Peyer's patch (tissue), 4 donors: ENCODE results near the gene TINCR. TPM values are rescaled to one million over a fixed set of nuclear protein-coding genes. Genes with fewer than 3 reads are reported as not detected.

Experiments
- DNase-seq, 3 donors: peaks; one replicate each; pipeline ENCODE4 v3.0.0-alpha.2; 2017 to 2019
- H3K27ac ChIP-seq, 4 donors: fragments of 200-600 bp; sonication (generic); one replicate each; pipeline ENCODE4 v1.5.1; 2016 to 2019
- H3K27me3 ChIP-seq, 2 donors: fragments of 200-600 bp; sonication (generic); one replicate each; pipeline ENCODE4 v1.5.1; 2019
- H3K36me3 ChIP-seq, 3 donors: fragments of 200-600 bp; sonication (generic); one replicate each; pipeline ENCODE4 v1.5.1; 2016 to 2019
- H3K4me1 ChIP-seq, 4 donors: fragments of 200-600 bp; sonication (generic); one replicate each; pipeline ENCODE4 v1.5.1; 2016 to 2019
- H3K4me3 ChIP-seq, 4 donors: fragments of 200-600 bp; sonication (generic); 1 replicate in 3 of 4; 2 replicates in 1 of 4; pipeline ENCODE4 v1.5.1; 2016 to 2019; ENCODE audit warnings: mild to moderate bottlenecking in 1 of 4
- H3K9me3 ChIP-seq, 4 donors: fragments of 200-600 bp; sonication (generic); one replicate each; pipeline ENCODE4 v1.5.1; 2016 to 2019; ENCODE audit warnings: mild to moderate bottlenecking in 1 of 4
- CTCF ChIP-seq, 6 experiments: fragments of 450-650 bp in 4 of 6; fragments of 200-600 bp in 2 of 6; sonication (generic) in 1 of 6; IDR thresholded peaks; one replicate each; pipeline ENCODE4 v1.5.1; 2017 to 2019; ENCODE audit warnings: antibody characterized with exemption in 6 of 6, mild to moderate bottlenecking in 3 of 6, moderate library complexity in 1 of 6
- POLR2A ChIP-seq, 2 donors: fragments of 450-650 bp; IDR thresholded peaks; one replicate each; pipeline ENCODE4 v1.5.1; 2017; ENCODE audit warnings: antibody characterized with exemption in 2 of 2, mild to moderate bottlenecking in 2 of 2, moderate library complexity in 2 of 2
- total RNA-seq, 4 donors: library from RNA; depleted of rRNA; stranded (reverse); fragments of >200 nt; gene quantifications; one replicate each; pipeline ENCODE4 v1.1.0, GENCODE V29; 2016

The TINCR gene
- total RNA-seq, 4 donors from 2014 or later = 0.67 to 2.6 (median 1.2) TPM; not detected in 1

- H3K27ac ChIP-seq = no peak overlapping the region
- no peaks in the 10 kb centered on the region for H3K4me1 ChIP-seq
- no peak overlapping the region for H3K4me3 ChIP-seq
- no peaks in the 10 kb centered on the region for H3K36me3 ChIP-seq
- no peak for TF ChIP-seq CTCF (IDR thresholded peaks at IDR 0.05)
- no peak for TF ChIP-seq POLR2A (IDR thresholded peaks at IDR 0.05)
- H3K9me3 ChIP-seq = no peaks in the 10 kb centered on the region
- H3K27me3 ChIP-seq = no peaks in the 10 kb centered on the region
- DNase-seq = no peak
These were observed 13.9 kb downstream of the TINCR start for GRCh38 chr19:5553892-5554291.

GRCh38 chr19:5547881-5548280, 19.9 kb downstream of the TINCR start:
- Histone ChIP-seq H3K4me3 (no peak overlapping the region), H3K27ac (no peak overlapping the region), H3K27me3 (no peaks in the 10 kb centered on the region), H3K9me3 (no peaks in the 10 kb centered on the region), H3K36me3 (no peaks in the 10 kb centered on the region), H3K4me1 (no peaks in the 10 kb centered on the region)
- TF ChIP-seq CTCF (IDR thresholded peaks at IDR 0.05) = peak in 4 of 6 experiments; percentile 32 to 58 (median 56)
- no peak for TF ChIP-seq POLR2A (IDR thresholded peaks at IDR 0.05)
- peak in 2 of 3 donors; percentile 50 to 56 for DNase-seq

- Histone ChIP-seq H3K4me3 (no peak overlapping the region), H3K4me1 (no peaks in the 10 kb centered on the region), H3K27me3 (no peaks in the 10 kb centered on the region), H3K36me3 (no peaks in the 10 kb centered on the region), H3K27ac (no peak overlapping the region), H3K9me3 (no peaks in the 10 kb centered on the region)
- no peak for DNase-seq
- no peak for TF ChIP-seq CTCF (IDR thresholded peaks at IDR 0.05)
- no peak for TF ChIP-seq POLR2A (IDR thresholded peaks at IDR 0.05)
These were observed 21.8 kb downstream of the TINCR start for GRCh38 chr19:5545984-5546383.

GRCh38 chr19:5545051-5545450, 22.7 kb downstream of the TINCR start:
- no peaks in the 10 kb centered on the region for H3K27me3 ChIP-seq
- no peak overlapping the region for H3K27ac ChIP-seq
- H3K4me1 ChIP-seq = no peaks in the 10 kb centered on the region
- H3K4me3 ChIP-seq = no peak overlapping the region
- TF ChIP-seq POLR2A (IDR thresholded peaks at IDR 0.05) = no peak
- no peak for TF ChIP-seq CTCF (IDR thresholded peaks at IDR 0.05)
- H3K9me3 ChIP-seq = no peaks in the 10 kb centered on the region
- no peaks in the 10 kb centered on the region for H3K36me3 ChIP-seq
- no peak for DNase-seq

- Histone ChIP-seq H3K4me3 (no peak overlapping the region), H3K27ac (no peak overlapping the region), H3K4me1 (no peaks in the 10 kb centered on the region), H3K9me3 (no peaks in the 10 kb centered on the region), H3K36me3 (no peaks in the 10 kb centered on the region), H3K27me3 (no peaks in the 10 kb centered on the region)
- no peak for DNase-seq
- no peak for TF ChIP-seq CTCF (IDR thresholded peaks at IDR 0.05)
- no peak for TF ChIP-seq POLR2A (IDR thresholded peaks at IDR 0.05)
These were observed 25.1 kb downstream of the TINCR start for GRCh38 chr19:5542665-5543064.

GRCh38 chr19:5541456-5541855, 26.3 kb downstream of the TINCR start:
- Histone ChIP-seq H3K4me1 (no peaks in the 10 kb centered on the region), H3K27ac (no peak overlapping the region), H3K27me3 (no peaks in the 10 kb centered on the region), H3K4me3 (no peak overlapping the region), H3K9me3 (no peaks in the 10 kb centered on the region), H3K36me3 (no peaks in the 10 kb centered on the region)
- no peak for TF ChIP-seq CTCF (IDR thresholded peaks at IDR 0.05)
- no peak for TF ChIP-seq POLR2A (IDR thresholded peaks at IDR 0.05)
- DNase-seq = no peak
